Left ventricle myocardium superior (tissue), 1 donor: Measurements from ENCODE around the gene CDCA3. TPM values are rescaled to one million over a fixed set of nuclear protein-coding genes. Genes with fewer than 3 reads are reported as not detected.
A peak's percentile ranks its signal among the peaks of the same experiment; 100 is the strongest.
"Not testable (repeated sequence)": the region's sequence is repeated elsewhere in the genome, so short reads cannot be mapped to it uniquely, and the experiment has no call there.

ENCODE experiments used
- ATAC-seq: fragments of 200-7000 bp; cut with Tn5 transposase; one replicate; pipeline ENCODE4 v1.9.1; 2020; ENCODE audit warnings: mild to moderate bottlenecking, moderate library complexity
- DNase-seq: peaks from one replicate; pipeline ENCODE4 v3.0.0-alpha.2; 2020
- intact Hi-C: fragments of 100-400 bp; cut with micrococcal nuclease; formaldehyde crosslinking; loops from one replicate; pipeline ENCODE4 v1.11.0; 2022
- total RNA-seq: library from RNA; stranded (reverse); fragmentation: NEBNext Ultra II Directional; extraction: Animal tissue kit (Norgen Biotek cat#: 25700); gene quantifications from one replicate; pipeline ENCODE4 v1.2.1, GENCODE V29; 2021
- donor health status: DM: no; HTN: yes; CAD: no; lungs with severe emphysema.

Gene CDCA3
- total RNA-seq, 1 donor from 2014 or later = 0.32 TPM

DNA sequence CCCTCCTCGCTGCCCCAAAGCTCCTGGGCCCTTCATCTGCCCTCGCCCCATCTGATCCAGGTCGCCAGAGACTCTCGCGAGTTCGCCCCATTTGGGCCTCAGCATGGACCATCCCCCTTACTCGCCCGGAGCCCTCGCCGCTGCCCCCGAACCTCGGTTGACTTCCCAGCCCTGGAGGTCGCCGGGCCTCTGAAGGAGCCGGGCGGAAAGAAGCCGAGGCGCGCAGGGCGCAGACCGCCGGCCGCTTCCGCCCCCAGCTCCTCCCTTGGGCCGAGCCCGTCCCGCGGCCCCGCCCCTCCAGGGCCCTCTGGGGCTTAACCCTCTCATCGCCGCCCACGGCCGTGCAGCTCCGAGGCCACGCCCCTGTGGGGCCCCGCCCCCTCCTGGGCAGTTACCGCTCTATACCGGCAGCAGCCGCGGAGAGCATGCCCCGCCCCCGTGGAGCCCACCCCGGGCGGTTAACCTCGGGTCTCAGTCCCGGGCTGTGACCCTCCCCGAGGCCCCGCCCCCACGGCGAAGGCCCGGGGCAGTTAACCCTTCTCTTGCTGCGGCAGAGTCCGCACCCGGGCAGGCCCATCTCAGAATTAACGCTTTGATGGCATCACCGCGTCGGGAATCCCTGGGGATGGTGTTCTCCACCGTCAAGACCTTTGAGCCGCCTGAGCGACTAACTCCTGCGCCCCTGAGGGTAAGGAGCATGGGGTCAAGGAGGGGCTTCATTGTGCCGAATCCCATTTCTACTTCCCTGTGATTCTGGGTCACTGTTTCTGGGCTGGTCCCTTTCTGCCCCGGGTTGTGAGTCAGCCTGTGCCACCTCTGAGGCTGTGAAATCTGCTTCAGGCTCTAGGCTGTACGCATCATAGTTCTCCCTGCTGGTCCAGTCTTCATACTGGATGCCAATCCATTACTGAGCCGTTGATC, 22.3 kb upstream of the CDCA3 start, which contains the start of gene SPSB2:
TSS of gene SPSB2 (minus strand) at position 210 of the 921 bp plus-strand sequence. CDS start 402 bp downstream, outside the sequence.
- intact Hi-C loops = no loop called here
- peak; percentile 99 for DNase-seq
- peak; percentile 91 for ATAC-seq

- peak; percentile 74 for ATAC-seq
- intact Hi-C loops = no loop called here
Measured at GRCh38 chr12:6872073-6873048, 21.3 kb upstream of the CDCA3 start.

DNA sequence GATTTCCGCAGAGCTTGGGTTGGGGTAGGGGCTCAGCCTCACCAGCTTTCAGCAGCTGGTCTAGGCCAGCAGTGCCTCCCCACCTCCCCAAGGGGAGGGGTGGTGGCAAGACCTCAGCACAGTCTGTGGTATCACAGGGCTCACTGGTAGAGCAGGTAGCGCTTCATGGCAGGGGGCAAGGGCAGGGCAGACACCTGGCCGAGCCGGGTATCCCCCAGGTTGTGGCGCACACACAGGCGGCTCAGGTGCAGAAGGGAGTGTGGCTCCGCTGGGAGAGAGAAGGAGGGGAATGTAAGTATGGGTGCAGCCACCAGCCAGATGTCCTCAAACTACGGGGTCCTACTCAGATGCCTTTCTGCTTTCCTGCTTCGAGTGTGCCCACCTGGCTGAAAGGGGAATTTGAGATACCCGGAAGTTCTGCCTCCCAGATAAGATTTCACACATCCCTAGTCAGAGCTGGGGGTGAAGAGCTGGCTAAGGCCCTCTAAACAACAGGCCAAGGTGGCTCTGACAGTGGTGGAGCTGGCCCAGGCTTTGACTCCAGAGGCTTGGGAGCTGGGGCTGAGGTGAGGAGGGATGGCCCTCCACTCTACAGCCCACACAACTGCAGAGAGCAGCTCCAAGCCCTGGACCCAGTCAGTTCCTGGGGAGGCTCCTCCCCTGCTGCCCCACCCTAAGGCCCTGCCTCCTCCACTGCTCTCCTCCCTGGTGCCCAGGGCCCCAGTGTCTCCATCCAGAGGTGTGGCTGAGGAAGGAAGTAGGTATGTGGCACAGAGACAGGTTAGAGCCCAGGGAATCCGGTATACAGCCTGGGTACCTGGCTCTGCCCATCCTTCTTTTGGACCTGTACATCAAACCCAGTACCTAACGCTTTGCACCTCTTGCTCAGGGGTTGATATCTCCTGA, 20.2 kb upstream of the CDCA3 start:
- intact Hi-C loops = no loop called here
- no peak for ATAC-seq
- peak; percentile 46 for DNase-seq

More at GRCh38 chr12:6872073-6873048, 21.3 kb upstream of the CDCA3 start:
- peak; percentile 92 for DNase-seq

DNA sequence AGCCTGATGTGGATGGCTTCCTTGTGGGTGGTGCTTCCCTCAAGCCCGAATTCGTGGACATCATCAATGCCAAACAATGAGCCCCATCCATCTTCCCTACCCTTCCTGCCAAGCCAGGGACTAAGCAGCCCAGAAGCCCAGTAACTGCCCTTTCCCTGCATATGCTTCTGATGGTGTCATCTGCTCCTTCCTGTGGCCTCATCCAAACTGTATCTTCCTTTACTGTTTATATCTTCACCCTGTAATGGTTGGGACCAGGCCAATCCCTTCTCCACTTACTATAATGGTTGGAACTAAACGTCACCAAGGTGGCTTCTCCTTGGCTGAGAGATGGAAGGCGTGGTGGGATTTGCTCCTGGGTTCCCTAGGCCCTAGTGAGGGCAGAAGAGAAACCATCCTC, 19.2 kb upstream of the CDCA3 start:
- intact Hi-C loops, ATAC-seq: not testable (repeated sequence)

GRCh38 chr12:6869049-6870021, 18.2 kb upstream of the CDCA3 start:
- DNase-seq (peak; percentile 78), ATAC-seq (peak; percentile 3)
- intact Hi-C loops = no loop called here

More for the DNA sequence above, 19.2 kb upstream of the CDCA3 start:
- not testable (repeated sequence) for DNase-seq

GRCh38 chr12:6868211-6869048, 17.3 kb upstream of the CDCA3 start:
- DNase-seq (no peak), ATAC-seq (no peak)
- intact Hi-C loops = no loop called here

GRCh38 chr12:6867413-6868210, 16.5 kb upstream of the CDCA3 start, which contains the start of gene TPI1:
Gene TPI1, plus strand, starts transcription at chr12:6867531. Its CDS starts 36 bp downstream, at chr12:6867567.
- DNase-seq = peak; percentile 91
- intact Hi-C loops = no loop called here
- peak; percentile 85 for ATAC-seq

DNA sequence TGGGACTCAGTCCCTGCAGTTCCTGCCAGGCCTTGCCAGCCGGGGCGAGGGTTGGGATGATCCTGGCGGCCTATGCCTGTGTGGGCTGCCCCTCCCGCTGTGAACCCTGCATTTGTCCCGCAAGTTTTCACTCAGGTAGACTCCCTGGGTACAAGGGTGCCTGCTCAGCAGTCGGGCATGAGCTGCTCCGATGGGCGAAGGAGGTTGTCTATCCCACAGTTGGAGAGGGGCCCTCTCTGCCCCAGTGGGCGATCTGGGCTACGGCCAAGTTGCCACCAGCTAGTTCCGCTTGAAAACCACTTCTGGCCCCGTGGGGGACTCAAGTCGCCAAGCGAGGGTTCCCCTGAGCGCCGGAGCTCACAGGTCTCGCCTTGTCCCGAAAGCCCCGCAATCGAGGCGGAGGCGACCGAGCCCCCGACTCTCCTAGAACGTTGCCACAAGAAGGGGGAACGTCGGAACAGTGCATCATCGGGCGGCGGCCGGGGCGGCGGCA, 15.9 kb upstream of the CDCA3 start:
- intact Hi-C loops = no loop called here
- DNase-seq = no peak

GRCh38 chr12:6866163-6866919, 15.3 kb upstream of the CDCA3 start:
- ATAC-seq (no peak), DNase-seq (no peak)
- intact Hi-C loops = no loop called here

More for the DNA sequence above, 15.9 kb upstream of the CDCA3 start:
- peak; percentile 4 for ATAC-seq

GRCh38 chr12:6865307-6865706, 14.2 kb upstream of the CDCA3 start:
- intact Hi-C loops, DNase-seq: not testable (repeated sequence)

GRCh38 chr12:6863586-6864321, 12.7 kb upstream of the CDCA3 start:
- no peak for ATAC-seq
- intact Hi-C loops = no loop called here
- no peak for DNase-seq

More at GRCh38 chr12:6865307-6865706, 14.2 kb upstream of the CDCA3 start:
- ATAC-seq = not testable (repeated sequence)

DNA sequence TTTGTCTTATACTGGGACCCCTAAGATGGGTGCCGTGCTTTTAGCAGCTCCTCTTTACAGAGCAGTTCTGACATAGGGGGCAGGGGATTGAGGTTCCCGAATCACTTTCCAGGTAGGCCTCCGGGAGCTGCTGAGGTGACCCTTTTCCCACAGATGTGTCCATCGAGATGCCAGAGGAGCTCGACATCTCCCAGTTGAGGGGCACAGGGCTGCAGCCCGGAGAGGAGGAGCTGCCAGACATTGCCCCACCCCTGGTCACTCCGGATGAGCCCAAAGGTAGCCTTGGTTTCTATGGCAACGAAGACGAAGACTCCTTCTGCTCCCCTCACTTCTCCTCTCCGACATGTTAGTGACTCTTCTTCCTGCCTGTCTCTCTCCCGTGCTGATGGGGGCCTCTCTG, 11.9 kb upstream of the CDCA3 start:
- no peak for ATAC-seq
- intact Hi-C loops = no loop called here
- no peak for DNase-seq

DNA sequence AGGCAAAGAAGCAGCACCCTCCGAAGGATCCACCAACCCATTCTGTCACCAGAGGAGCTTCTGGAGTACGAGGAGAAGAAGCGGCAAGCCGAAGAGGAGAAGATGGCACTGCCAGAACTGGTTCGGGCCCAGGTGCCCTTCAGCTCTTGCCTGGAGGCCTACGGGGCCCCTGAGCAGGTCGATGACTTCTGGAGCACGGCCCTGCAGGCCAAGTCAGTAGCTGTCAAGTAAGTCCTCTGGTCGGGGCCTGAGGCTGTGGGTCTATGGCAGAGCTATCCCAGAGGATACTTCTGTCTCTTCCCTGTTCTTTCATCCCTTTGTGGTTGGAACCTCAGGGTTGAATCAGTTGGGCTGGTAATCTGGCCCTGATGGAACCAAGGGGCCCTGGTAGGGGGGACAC, 10.3 kb upstream of the CDCA3 start:
- no peak for DNase-seq
- intact Hi-C loops = no loop called here
- no peak for ATAC-seq

- intact Hi-C loops = no loop called here
- DNase-seq = no peak
- ATAC-seq = no peak
Measured at GRCh38 chr12:6860942-6861341, 9.9 kb upstream of the CDCA3 start.
